Stimulated activated CD4-positive, alpha-beta T cell treated with anti-CD3 and anti-CD28 coated beads, Interleukin-12 subunit alpha, Interleukin-12 subunit beta, amount 100 ng/mL, for 4 hours (primary cell): ENCODE results near the gene SPTSSB.

Experiments
- DNase-seq: peaks from one replicate; pipeline ENCODE4 v3.0.0-alpha.2; 2020

Gene SPTSSB, protein sequence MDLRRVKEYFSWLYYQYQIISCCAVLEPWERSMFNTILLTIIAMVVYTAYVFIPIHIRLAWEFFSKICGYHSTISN

DNA sequence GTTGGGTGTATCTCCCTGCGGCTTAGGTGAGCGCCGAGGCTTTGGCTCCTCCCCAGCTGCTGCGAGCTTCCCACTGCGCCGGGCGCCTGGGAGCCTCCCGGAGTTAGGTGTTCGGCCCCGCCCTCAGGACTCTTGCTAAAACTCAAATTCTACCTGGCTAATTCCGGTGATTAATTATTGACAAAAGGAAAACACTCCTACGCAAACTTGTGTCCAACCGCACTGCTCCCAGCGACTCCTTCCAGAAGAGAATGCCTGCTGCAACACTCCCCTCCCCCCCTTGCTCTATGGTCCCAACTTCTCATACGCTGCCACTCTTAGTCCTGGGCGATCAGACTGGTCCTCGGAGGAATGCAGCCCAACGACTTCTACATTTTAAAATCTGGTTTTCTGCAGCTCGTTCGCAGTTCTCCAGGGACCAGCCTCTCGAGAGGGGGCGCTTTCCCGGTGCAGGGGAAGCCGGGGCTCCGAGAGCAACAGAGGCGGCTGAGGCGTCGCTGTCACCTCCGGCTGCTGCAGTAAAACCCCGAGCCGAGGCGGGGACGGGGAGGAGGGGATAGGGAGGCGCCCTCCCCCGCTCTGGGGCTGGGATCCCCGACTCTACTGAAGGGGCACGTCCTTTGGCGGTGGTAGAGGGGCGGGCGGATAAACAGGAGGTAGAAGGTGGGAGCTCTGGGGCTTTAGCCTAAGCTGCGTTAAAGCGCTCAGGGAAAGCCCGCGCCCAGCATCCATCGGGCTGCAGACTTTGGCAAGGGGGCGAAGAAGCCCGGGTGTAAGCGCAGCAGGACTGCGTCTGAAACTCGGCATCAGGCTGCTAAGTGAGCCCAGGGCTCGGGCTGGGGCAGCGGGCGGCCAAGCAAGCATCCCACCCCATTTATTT, at the start of gene SPTSSB:
Gene SPTSSB, minus strand, starts transcription at position 77 of the 880 bp plus-strand sequence. CDS start 25,194 bp downstream, outside the sequence.
- peak; percentile 52 for DNase-seq

DNA sequence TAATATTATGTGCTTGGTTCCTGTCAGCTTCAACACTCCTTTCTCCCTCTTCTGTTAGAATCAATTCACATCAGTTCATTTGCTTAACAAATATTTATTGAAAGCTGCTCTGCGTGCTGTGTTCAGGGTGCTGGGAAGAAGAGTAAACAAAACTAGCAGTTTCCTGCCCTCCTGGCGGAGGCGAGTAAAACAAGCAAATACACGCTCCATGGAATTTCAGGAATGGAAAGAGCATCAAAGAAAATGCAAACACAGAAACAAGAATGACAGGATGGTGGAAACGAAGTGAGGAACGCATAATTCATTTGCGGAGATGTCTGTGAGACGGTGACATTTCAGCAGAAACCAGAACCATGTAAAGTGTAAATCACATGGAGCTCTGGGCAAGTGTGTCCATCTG, 49.4 kb upstream of the SPTSSB start:
- no peak for DNase-seq

DNA sequence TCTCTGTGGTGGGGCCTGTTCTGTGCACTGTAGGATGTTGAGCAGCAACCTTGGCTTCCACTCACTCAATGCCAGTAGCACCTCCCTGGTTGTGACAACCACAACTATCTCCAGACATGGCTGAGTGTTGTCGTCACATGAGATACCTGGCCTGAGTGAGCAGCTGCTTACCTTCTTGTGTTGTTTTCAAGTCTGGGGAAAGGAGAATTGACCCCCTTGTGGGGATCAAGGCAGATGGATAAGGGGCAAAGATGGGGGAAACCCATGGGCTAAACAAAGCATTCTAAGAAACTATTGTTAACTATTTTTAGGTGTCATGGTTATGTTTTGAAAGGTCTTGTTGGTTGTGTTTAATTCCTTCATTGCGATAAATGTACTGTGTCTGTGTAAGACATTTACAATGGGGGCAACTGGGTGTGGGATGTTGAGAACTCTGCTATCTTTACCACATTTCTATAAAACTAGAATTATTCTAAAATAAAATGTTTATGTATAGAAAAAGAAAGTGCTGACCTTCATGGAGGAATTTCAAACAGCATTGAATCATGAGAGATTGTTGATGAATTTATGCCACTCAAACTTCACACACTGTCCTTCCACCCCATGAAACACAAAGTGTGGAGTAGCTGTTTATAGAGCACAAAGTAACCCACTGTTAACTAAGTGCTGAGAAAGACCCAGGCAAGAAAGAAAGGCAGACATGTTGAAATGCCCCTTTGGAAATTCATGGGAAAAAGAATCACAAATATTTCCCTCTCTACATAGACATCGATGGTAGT, 48.4 kb upstream of the SPTSSB start:
- DNase-seq: no peak

DNA sequence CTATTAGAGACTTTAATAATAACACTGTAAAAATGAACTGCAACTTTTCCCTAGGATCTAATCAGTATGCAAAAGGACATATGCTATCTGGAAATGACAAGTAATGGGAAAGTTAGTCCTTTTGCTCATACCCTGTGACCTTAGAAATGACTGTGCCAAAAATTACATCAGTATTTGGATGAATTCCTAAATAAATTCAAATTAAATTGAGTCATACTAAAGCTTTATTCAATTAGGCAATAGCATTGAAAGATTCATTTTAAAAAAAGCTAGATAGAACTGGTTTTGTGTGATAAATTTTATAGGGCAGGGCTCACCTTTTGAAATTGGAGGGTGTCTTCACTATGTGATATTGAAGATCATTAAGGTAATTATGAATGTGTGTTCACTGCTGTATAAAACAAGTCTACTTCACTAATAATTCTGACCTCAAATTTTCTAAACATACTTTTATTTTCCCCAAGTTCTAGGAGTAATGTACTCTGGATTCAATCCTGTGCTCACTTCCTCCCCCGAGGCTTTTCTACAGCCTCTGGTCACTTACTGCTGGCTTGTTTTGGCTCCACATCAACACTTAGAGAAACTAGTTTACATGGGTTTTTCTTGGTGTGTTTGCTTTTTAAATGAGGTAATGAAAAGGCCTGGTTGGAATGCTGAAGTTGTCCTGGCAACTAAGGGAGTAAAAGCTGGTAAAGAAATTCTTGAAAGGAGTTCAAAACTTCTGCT, 44.4 kb upstream of the SPTSSB start:
- no peak for DNase-seq

DNA sequence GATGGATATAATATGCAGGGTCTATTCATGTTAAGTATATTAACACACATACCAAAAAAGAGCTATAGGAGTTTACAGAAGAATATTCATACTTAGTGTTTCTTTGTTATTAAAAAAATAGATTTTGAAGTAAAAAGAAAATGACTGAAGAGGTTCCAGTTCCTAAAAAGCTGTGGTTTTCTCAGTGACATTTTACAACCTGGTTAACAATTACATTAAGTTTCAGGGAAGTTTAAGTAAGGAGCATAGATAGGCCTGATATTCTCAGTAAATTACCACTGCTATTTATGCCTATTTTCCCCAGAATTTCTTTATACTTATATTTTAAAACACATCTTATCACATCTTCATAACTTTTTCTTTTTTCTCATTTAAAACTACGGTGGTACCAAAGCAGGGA, 43.6 kb upstream of the SPTSSB start:
- no peak for DNase-seq

DNA sequence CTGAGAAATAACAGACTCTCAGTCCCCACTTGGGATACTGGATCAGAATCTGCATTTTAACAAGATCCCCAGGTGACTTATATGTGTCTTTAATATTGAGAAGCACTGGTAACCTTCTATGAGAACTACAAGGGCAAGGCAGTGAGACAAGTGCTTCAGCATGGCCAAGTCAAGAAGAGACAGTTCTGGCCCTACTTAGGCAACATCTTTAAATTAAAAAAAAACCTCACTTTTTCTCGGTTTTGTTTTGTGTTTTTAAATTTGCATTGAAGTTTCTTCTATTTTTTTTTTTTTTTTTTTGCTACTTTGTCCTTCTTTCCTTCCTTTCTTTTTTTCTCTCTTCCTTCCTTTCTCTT, 42.5 kb upstream of the SPTSSB start:
- DNase-seq: no peak

DNA sequence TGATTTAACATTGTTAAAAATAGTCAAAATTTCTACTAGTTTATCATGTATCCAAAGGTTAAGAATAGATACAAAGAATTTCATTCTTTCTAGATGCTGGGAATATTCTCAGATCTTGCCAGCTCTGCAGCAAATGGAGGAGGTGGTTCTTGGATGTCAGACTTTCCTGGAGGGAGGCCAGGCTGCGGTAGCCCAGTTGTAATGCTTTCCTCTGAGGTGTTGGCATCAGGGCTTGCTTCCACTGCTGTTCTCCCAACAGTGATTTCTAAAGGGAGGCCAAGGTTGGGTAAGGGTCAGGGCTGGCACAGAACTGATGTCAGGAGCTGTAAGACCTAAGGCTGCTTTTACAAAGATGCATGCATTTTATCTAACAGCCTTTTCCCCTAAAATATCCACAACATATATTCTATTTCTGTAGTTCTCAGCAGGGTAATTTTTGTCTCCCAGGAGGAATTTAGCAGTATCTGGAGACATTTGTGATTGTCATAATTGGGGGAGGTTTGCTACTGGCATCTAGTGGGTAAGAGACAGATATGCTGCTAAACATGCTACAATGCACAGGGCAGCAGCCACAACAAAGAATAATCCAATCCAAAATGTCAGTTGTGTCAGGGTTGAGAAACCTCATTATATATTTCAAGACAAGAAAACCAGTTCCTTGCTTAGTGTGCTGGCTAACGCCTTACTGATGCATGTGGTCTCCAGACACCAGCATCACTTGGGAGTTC, 42.0 kb upstream of the SPTSSB start:
- no peak for DNase-seq

DNA sequence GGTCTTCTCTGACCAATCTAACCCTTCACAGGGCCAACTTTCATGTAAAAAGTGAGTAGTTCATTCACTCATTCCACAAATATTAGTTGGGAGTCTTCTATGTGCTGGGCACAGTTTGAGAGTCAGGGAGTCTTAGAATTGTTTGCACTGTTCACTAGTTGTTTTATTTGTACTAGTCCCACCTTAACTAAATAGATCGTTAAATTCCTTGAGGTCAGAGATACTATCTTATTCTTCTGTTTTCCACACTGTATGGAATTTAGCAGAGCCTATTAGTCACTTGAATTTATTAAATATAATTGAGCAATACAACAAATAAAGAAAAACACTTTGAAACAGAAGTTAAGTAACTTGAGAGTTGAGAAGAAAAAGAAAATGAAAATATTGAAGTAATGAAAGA, 40.8 kb upstream of the SPTSSB start:
- no peak for DNase-seq

DNA sequence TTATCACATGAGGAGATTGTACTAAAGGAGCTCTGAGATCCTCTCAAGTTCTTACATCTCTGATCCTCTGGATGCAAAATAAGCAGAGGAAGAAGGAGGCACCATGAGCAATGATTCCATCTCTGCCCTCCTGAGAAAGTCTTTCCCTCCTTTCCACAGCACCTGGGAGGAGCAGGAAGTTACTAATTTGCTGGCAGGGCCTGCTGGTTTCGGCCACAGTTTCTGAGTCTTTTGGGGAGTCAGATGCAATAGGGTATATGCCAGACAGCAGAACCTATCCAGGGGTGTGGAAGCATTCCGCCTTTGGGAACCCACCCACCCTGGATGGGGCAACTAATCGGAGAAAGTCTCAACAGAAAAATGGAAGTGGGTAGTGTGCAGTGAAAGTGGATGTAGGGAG, 38.5 kb upstream of the SPTSSB start:
- DNase-seq: no peak

DNA sequence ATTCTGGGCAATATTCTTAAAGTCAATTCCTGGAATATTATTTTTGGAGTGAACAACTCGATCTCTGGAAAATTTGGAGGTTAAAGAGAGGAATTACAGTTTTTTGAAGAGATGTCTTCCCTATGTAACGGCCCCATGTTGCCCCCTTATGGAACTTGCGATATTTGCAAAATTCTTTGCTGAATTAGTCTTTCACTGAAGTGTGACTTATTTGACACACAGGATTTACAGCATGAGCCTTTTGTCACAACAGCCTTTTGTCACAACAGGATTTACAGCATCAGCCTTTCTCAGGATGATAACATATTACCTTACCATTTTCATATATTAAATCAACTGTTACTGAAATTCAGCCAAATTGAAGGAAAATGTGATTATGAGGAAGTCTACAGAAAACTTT, 37.8 kb upstream of the SPTSSB start:
- DNase-seq: no peak

DNA sequence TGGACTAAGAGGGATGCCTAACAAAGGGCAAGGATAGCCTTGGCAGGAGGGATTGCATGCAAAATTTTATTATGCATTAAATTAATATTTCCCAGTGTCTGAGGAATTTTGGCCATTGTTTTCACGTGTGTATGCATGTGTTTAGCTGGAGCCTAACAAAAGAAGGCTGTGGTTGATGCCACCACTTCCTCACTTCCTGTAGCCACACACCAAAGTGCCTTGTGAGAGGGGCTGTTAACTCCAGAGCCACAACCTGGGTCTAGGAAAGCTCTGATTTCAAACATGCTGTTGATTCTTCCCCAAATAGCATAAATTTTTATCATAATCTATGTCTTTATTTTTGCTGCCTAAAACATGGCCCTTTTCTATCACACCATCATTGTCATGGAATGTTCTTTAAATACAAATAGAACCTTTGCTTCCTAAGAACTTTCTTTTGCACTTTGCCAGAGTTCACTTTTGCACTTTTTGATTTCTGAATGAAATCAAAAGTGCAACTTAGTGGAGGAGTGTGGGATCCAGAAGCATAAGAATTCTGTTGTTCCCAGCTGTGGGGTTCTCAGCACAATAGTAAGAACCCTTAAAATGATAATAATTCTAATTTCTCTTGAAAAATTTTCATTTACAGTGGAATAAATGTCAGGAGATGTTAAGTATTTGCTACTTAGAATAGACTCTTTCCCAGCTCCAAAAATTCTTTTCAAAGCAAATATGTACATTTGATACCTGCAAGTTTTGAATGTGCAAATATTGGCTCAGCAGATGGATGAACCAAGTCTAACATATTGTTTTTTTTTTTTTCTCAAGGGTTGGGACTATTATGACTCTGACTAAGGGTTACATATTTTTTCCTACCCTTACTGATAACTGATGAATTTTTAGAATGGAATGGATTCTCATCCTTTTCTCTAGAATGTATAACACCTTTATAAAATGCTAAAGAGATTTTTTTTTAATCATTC, 35.6 kb upstream of the SPTSSB start:
- DNase-seq: no peak

DNA sequence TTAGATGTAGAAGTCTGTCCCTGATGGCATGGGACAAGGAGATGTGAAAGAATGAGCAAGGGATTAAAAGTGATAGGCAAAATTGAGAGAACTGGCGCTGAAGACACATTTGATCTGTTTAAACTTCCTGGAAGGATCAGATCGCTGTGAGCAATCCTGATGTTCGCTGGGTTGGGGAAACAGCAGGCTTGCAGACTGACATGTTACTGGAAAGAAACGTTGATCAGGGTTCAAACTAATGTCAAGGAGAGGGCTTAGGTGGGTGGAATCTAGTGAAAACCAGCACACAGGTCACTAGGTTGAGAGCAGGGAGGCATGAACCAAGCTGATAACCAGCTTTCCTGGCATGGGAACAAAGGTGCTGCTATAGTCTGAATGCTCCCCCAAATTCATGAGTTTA, 34.5 kb upstream of the SPTSSB start:
- no peak for DNase-seq

DNA sequence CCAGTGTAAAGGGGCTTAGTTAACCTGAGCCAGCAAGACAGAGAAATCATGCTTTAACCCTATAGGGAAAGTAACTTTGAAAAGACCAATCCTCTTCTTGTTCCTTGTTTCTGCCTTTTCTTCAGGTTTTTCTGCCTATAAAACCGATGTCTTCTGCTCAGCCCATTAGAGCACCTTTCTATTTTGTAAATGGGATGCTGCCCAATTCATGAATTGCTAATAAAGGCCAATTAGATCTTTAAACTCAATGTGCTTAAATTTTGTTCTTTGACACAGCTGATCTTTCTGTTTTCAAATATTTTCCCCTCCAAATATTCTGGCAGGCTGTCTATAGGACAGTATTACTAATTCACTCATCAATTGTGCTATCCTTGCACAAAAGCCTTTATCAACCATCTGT, 33.8 kb upstream of the SPTSSB start:
- DNase-seq: no peak

DNA sequence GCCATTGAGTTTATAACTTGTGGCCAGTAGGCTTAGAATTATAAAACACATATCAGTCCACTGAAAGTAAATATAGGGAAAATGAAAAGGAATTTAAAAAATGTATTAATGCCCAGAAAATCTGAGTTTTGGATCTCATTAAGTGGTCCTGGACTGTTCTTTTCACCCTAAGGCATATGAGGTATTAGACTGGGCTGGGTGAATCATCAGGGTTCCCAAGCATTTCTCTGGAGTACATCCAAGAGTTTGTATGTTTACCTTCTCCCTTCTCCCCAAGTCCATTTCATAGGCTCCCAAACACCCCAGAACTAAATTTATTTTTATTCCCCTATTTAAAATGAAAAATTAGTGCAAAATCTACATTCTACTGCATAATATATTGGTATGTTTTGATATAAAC, 31.9 kb upstream of the SPTSSB start:
- no peak for DNase-seq

DNA sequence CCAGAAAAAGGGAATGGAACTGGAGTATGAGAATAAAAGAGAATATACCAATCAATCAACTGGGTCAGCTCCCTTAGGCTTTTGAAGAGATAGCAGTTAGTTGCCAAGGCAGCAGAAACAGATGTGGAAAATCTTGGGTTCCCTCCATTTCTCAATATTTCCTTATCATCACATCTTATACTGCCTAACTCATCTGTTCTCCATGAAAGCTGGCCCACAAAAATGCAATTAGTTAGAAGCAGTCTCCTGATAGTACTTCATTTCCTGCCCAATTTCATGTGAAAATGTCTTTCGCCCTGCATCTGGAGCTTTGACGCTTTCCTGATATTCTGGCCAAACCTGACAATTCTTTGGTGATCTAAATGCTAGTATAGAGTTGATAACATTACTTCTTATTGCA, 30.1 kb upstream of the SPTSSB start:
- no peak for DNase-seq

DNA sequence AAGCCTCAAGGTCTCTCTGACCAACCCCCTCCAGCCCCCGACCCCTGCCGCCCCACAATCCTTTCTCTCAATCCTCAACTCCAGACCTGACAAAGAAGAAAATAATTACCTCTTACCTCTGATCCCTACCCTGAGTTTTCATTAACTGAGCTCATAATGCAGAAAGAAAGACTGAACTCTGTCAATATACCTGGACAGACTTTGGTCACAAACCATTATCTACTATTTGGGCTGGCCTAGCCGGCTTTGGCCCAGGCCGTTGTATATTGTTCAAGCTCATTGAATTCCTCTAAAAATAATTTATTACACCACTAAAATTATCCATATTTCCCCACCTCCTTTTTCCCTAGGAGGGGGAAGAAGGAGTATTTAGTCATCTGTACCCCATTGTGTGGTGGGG, 29.3 kb upstream of the SPTSSB start:
- DNase-seq: no peak

DNA sequence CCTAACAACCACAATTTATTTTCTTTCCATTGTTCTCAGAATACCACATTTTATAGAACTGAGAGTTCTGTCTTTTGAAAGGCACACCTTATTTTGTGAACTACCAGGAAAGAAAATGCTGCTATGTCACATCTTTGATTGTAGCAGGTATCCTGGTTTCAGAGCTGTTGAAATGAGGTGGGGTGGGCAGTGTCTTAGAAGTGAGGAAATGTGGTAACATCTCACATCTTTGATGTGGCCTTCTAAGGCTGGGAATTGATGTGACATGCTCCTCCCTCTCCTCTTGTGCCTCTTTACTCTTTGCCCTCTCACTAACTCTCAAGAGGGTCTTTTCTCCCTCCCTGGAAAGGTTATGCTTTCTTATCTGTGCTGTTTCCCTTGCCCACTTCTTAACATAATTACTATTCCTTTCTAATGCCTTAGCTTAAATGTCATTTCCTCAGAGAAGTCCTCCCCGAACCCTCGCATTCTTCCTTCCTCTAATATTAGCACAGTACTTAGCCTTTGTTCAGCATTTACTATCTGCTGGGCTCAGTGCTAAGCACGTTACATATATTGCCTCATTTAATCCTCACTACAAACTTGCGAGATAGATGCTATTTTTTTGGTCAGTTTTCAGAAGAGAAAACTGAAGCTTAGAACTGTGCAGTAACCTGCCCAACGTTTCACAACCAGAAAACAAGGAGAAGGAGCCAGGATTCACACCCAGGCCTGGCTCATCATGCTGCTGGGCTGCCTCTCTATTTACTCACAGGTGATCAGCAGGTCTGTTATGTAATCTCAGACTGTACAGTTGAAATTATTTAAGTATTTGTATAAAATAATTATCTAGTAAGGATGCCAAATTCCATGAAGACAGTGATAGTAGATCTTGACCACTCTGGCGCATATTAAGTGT, 24.0 kb upstream of the SPTSSB start:
- DNase-seq: no peak

DNA sequence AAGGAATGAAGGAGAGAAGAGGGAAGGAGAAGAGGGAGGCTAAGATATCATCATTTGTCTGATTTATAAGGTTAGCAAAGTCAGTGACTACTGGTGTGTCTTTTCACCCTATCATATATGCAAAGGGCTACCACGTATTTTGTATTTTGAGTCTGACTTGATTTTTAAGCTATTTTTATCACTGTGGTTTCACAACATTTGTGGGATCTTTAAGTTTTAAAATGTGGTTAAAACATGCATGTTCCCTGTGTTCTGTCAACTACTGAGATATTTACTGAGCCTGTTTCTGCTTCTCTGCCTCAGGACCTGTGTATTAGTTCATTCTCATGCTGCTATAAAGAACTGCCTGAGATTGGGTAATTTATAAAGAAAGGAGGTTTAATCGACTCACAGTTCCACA, 22.5 kb upstream of the SPTSSB start:
- no peak for DNase-seq

DNA sequence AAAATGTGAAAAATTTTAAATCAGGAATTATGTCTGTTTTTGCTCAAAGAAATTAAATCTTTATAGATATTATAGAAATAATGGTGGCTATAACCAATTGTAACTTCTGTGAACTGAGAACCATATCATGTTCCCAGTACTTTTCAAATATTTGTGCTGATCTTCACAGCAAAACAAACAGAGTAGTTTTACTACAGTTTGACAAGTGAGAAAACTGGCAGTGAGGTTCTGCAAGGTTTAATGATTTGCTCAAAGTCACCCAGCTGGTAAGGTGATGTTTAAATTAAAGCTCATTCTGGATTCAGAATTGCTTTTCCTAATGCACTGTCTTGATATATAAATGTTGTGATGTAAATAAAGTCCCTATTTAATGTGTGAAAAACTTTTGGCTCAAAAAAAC, 22.0 kb upstream of the SPTSSB start:
- no peak for DNase-seq

DNA sequence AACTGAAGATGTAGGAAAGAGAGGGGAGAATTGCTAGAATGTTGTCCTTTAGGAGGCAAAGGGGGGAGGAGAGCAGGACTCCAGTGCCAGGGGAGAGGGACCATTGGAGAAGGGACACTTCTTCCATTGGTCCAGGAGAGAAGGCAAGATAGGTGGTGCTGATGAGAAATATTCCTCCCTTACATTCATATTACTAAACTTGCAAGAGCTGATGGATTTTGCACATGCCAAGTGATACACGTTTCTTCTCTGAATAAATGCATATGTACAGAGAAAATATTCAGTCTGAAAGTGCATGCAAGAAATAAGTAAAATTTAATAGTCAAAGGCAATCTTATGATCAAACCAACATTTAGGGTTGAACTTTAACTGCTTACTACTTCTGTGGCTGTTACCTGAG, 21.5 kb upstream of the SPTSSB start:
- no peak for DNase-seq

DNA sequence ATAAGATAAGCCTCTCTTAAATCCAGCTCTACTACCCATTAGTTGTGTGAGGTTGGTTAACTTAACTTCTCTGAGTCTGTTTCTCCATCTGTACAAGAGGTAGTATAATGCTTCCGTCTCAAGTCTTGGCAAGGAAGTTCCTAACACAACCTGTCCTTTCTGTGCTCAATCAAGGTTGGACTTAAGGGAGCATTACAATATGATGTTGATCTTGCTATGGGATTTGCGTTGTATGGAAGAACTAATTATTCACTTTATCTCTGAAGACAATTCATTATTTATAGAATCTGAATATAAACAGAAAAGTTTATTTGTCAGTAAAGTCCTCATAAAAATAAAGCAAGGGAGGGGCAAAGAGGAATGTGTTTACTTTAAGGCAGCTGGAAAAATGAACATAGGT, 18.9 kb upstream of the SPTSSB start:
- no peak for DNase-seq
